Tibial artery (tissue), 4 donors: ENCODE measurements around the gene NTRK2.

ENCODE experiments used
- DNase-seq, 2 donors: peaks; one replicate each; pipeline ENCODE4 v3.0.0-alpha.2; 2019
- H3K27ac ChIP-seq, 2 donors: fragments of 200-600 bp; sonication (generic) in 1 of 2; 1 replicate in 1 of 2; 2 replicates in 1 of 2; pipeline ENCODE4 v1.5.1; 2018 to 2019; ENCODE audit warnings: mild to moderate bottlenecking in 1 of 2
- H3K27me3 ChIP-seq, 2 donors: fragments of 200-600 bp; sonication (generic) in 1 of 2; one replicate each; pipeline versions ENCODE4 v1.5.1 to v1.6.0; 2016 to 2019
- H3K36me3 ChIP-seq, 3 donors: fragments of 200-600 bp; sonication (generic) in 2 of 3; one replicate each; pipeline ENCODE4 v1.5.1; 2016 to 2019; ENCODE audit warnings: mild to moderate bottlenecking in 2 of 3
- H3K4me1 ChIP-seq, 4 donors: fragments of 200-600 bp; sonication (generic) in 2 of 4; 1 replicate in 3 of 4; 2 replicates in 1 of 4; pipeline ENCODE4 v1.5.1; 2016 to 2019
- H3K4me3 ChIP-seq, 2 donors: fragments of 200-600 bp; sonication (generic) in 1 of 2; 1 replicate in 1 of 2; 2 replicates in 1 of 2; pipeline ENCODE4 v1.5.1; 2018 to 2019; ENCODE audit warnings: mild to moderate bottlenecking in 2 of 2
- H3K9me3 ChIP-seq, 3 donors: fragments of 200-600 bp; sonication (generic) in 1 of 3; one replicate each; pipeline ENCODE4 v1.5.1; 2016 to 2019
- CTCF ChIP-seq, 2 experiments: fragments of 200-600 bp in 1 of 2; fragments of 450-650 bp in 1 of 2; IDR thresholded peaks; one replicate each; pipeline ENCODE4 v1.5.1; 2017 to 2019; ENCODE audit warnings: antibody characterized with exemption in 2 of 2, mild to moderate bottlenecking in 1 of 2, moderate library complexity in 1 of 2
- intact Hi-C: fragments of 100-400 bp; cut with DNase I; formaldehyde crosslinking; loops from one replicate; pipeline ENCODE4 v1.15.0; 2023; ENCODE audit warnings: low total_unique reads

Gene NTRK2

GRCh38 chr9:84867186-84867585 is 197.7 kb downstream of the NTRK2 start:
- TF ChIP-seq CTCF (IDR thresholded peaks at IDR 0.05), result no peak
- intact Hi-C loops, result no loop called here

GRCh38 chr9:84869091-84869490 is 199.6 kb downstream of the NTRK2 start:
- Histone ChIP-seq H3K9me3 (no peaks in the 10 kb centered on the region), H3K27me3 (no peaks in the 10 kb centered on the region), H3K4me3 (no peak overlapping the region), H3K4me1 (no peaks in the 10 kb centered on the region), H3K36me3 (no peaks in the 10 kb centered on the region), H3K27ac (no peak overlapping the region)
- DNase-seq, result no peak
- intact Hi-C loops, result no loop called here
- no peak for TF ChIP-seq CTCF (IDR thresholded peaks at IDR 0.05)

More at GRCh38 chr9:84867186-84867585, 197.7 kb downstream of the NTRK2 start:
- peaks cover 0 to 14% (median 11%) of the 10 kb centered on the region in 4 donors for H3K4me1 ChIP-seq
- H3K27ac ChIP-seq, result no peak overlapping the region
- no peak overlapping the region for H3K4me3 ChIP-seq
- no peaks in the 10 kb centered on the region for H3K27me3 ChIP-seq
- DNase-seq, result no peak
- no peaks in the 10 kb centered on the region for H3K9me3 ChIP-seq
- H3K36me3 ChIP-seq, result no peaks in the 10 kb centered on the region

- Histone ChIP-seq H3K27me3 (no peaks in the 10 kb centered on the region), H3K4me1 (no peaks in the 10 kb centered on the region), H3K36me3 (no peaks in the 10 kb centered on the region), H3K9me3 (no peaks in the 10 kb centered on the region), H3K4me3 (no peak overlapping the region), H3K27ac (no peak overlapping the region)
- TF ChIP-seq CTCF (IDR thresholded peaks at IDR 0.05), result no peak
- DNase-seq, result no peak
- intact Hi-C loops, result no loop called here
Observed at GRCh38 chr9:84871983-84872382, 202.5 kb downstream of the NTRK2 start.

GRCh38 chr9:84874022-84874421 is 204.5 kb downstream of the NTRK2 start:
- H3K27ac ChIP-seq, result no peak overlapping the region
- no peak for DNase-seq
- H3K27me3 ChIP-seq, result no peaks in the 10 kb centered on the region
- H3K36me3 ChIP-seq, result no peaks in the 10 kb centered on the region
- H3K4me1 ChIP-seq, result no peaks in the 10 kb centered on the region
- H3K4me3 ChIP-seq, result no peak overlapping the region
- no peak for TF ChIP-seq CTCF (IDR thresholded peaks at IDR 0.05)
- intact Hi-C loops, result no loop called here
- no peaks in the 10 kb centered on the region for H3K9me3 ChIP-seq

GRCh38 chr9:84874596-84874995 is 205.1 kb downstream of the NTRK2 start:
- Histone ChIP-seq H3K27me3 (no peaks in the 10 kb centered on the region), H3K4me3 (no peak overlapping the region), H3K27ac (no peak overlapping the region), H3K9me3 (no peaks in the 10 kb centered on the region), H3K4me1 (no peaks in the 10 kb centered on the region), H3K36me3 (no peaks in the 10 kb centered on the region)
- no peak for TF ChIP-seq CTCF (IDR thresholded peaks at IDR 0.05)
- DNase-seq, result no peak
- intact Hi-C loops, result no loop called here

GRCh38 chr9:84875193-84875592 is 205.7 kb downstream of the NTRK2 start:
- DNase-seq, result no peak
- Histone ChIP-seq H3K9me3 (no peaks in the 10 kb centered on the region), H3K4me1 (no peaks in the 10 kb centered on the region), H3K4me3 (no peak overlapping the region), H3K27ac (no peak overlapping the region), H3K36me3 (no peaks in the 10 kb centered on the region), H3K27me3 (no peaks in the 10 kb centered on the region)
- TF ChIP-seq CTCF (IDR thresholded peaks at IDR 0.05), result no peak
- intact Hi-C loops, result no loop called here
